ENCODE measurements around the gene TPST1.

- TF ChIP-seq, protein P1, sequence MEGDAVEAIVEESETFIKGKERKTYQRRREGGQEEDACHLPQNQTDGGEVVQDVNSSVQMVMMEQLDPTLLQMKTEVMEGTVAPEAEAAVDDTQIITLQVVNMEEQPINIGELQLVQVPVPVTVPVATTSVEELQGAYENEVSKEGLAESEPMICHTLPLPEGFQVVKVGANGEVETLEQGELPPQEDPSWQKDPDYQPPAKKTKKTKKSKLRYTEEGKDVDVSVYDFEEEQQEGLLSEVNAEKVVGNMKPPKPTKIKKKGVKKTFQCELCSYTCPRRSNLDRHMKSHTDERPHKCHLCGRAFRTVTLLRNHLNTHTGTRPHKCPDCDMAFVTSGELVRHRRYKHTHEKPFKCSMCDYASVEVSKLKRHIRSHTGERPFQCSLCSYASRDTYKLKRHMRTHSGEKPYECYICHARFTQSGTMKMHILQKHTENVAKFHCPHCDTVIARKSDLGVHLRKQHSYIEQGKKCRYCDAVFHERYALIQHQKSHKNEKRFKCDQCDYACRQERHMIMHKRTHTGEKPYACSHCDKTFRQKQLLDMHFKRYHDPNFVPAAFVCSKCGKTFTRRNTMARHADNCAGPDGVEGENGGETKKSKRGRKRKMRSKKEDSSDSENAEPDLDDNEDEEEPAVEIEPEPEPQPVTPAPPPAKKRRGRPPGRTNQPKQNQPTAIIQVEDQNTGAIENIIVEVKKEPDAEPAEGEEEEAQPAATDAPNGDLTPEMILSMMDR (conservative IDR thresholded peaks at IDR 0.05), result no peak
- TF ChIP-seq ZFX (IDR thresholded peaks at IDR 0.05), result no peak
Observed at GRCh38 chr7:66272321-66272720, 67.2 kb downstream of the TPST1 start.

Data from C4-2B (cell line).